GM12878 (cell line): Measurements from ENCODE around the gene TRIM6. TPM values are rescaled to one million over a fixed set of nuclear protein-coding genes. Genes with fewer than 3 reads are reported as not detected.

Experiments
- ATAC-seq: fragments of 200-7000 bp; cut with Tn5 transposase; 3 replicates; pipeline ENCODE4 v1.9.1; 2020; ENCODE audit warnings: mild to moderate bottlenecking, moderate library complexity
- BruUV-seq: library from RNA; stranded (reverse); fragments of 400-500 nt; replicated peaks from 2 replicates; lab custom pipeline; 2021; lab: Mats Ljungman, UMichigan
- CTCF ChIA-PET: fragments of 300-600 bp; sonication (Branson Sonifier 250); formaldehyde crosslinking; extraction: SDS; loops from one replicate; lab custom pipeline; 2021; ENCODE audit warnings: inconsistent platforms; lab: Yijun Ruan, JAX
- POLR2A ChIA-PET: fragments of 350-600 bp; formaldehyde crosslinking; extraction: SDS; loops from one replicate; lab custom pipeline; 2021; ENCODE audit warnings: inconsistent platforms; lab: Charles Lee
- RAD21 ChIA-PET: fragments of 300-600 bp; sonication (Branson Sonifier 250); formaldehyde crosslinking; loops from one replicate; lab custom pipeline; 2023; ENCODE audit warnings: antibody characterized with exemption; ENCODE audit not compliant: unreplicated experiment; lab: Charles Lee
- SMC1A ChIA-PET: fragments of 300-600 bp; sonication (Branson Sonifier 250); formaldehyde crosslinking; loops from one replicate; lab custom pipeline; 2023; ENCODE audit not compliant: unreplicated experiment, uncharacterized antibody; lab: Charles Lee
- DNase-seq: peaks from one replicate; pipeline ENCODE4 v3.0.0-alpha.2; 2011; ENCODE audit warnings: low read depth, low spot score
- FAIRE-seq: peaks from 3 replicates; lab custom pipeline; 2011; peaks lifted over from hg19 to GRCh38; lab: Jason Lieb, UNC
- H2AFZ ChIP-seq: 2 replicates; pipeline ENCODE4 v1.6.0; 2011; ENCODE audit warnings: low read depth, low read length, control low read depth; ENCODE audit not compliant: control insufficient read depth
- H3K27ac ChIP-seq: 2 replicates; pipeline ENCODE4 v1.5.1; 2011; ENCODE audit warnings: control low read depth; ENCODE audit not compliant: control insufficient read depth, insufficient read depth
- H3K27me3 ChIP-seq, 2 experiments: replicated peaks in 1 of 2; 2 replicates each; pipeline versions ENCODE4 v1.6.0 to v1.6.1; 2011; ENCODE audit warnings: low read length in 1 of 2; ENCODE audit not compliant: control insufficient read depth in 2 of 2, insufficient read depth in 2 of 2
- H3K36me3 ChIP-seq, 2 experiments: 2 replicates each; pipeline ENCODE4 v1.5.1; 2011; ENCODE audit warnings: low read length in 1 of 2; ENCODE audit not compliant: control insufficient read depth in 2 of 2, insufficient read depth in 2 of 2
- H3K4me1 ChIP-seq: 2 replicates; pipeline ENCODE4 v1.6.1; 2011; ENCODE audit warnings: mild to moderate bottlenecking, low read length, moderate library complexity, mixed read lengths; ENCODE audit not compliant: control insufficient read depth, insufficient read depth
- H3K4me2 ChIP-seq: 2 replicates; pipeline ENCODE4 v1.6.0; 2011; ENCODE audit warnings: control low read depth; ENCODE audit not compliant: control insufficient read depth, insufficient read depth
- H3K4me3 ChIP-seq: fragments of 200-600 bp; sonication (generic); 2 replicates; pipeline ENCODE4 v1.5.1; 2016
- H3K79me2 ChIP-seq: 2 replicates; pipeline ENCODE4 v1.6.0; 2011; ENCODE audit warnings: low read length; ENCODE audit not compliant: control insufficient read depth, insufficient read depth
- H3K9ac ChIP-seq: 2 replicates; pipeline ENCODE4 v1.8.0; 2011; ENCODE audit warnings: low read length, control low read depth, mixed read lengths; ENCODE audit not compliant: control insufficient read depth, insufficient read depth
- H3K9me3 ChIP-seq: replicated peaks from 3 replicates; pipeline ENCODE4 v1.5.1; 2011; ENCODE audit warnings: mild to moderate bottlenecking, low read length; ENCODE audit not compliant: control insufficient read depth, insufficient read depth
- H4K20me1 ChIP-seq: 2 replicates; pipeline ENCODE4 v1.6.0; 2011; ENCODE audit not compliant: control insufficient read depth, insufficient read depth
- BACH1 ChIP-seq: fragments of 450-650 bp; IDR thresholded peaks from 2 replicates; pipeline ENCODE4 v1.6.1; 2017; ENCODE audit warnings: mild to moderate bottlenecking, borderline replicate concordance
- E2F4 ChIP-seq: IDR thresholded peaks from 2 replicates; pipeline ENCODE4 v1.6.1; 2012; ENCODE audit warnings: low read depth, low read length, improper control_type of control experiment
- HDGF ChIP-seq: fragments of 450-650 bp; IDR thresholded peaks from 2 replicates; pipeline ENCODE4 v1.6.1; 2016; ENCODE audit warnings: antibody characterized with exemption
- IRF3 ChIP-seq: fragments of 450-650 bp; IDR thresholded peaks from 2 replicates; pipeline ENCODE4 v1.6.1; 2014; ENCODE audit warnings: mild to moderate bottlenecking
- PML ChIP-seq: IDR thresholded peaks from 2 replicates; pipeline ENCODE4 v1.6.1; 2012; ENCODE audit warnings: low read length, inconsistent platforms
- RFX5 ChIP-seq: IDR thresholded peaks from 2 replicates; pipeline ENCODE4 v1.6.1; 2011; ENCODE audit warnings: low read depth, low read length, improper control_type of control experiment
- SMAD1 ChIP-seq: fragments of 450-650 bp; IDR thresholded peaks from 2 replicates; pipeline ENCODE4 v1.6.1; 2018; ENCODE audit warnings: mild to moderate bottlenecking, low read depth; ENCODE audit not compliant: partially characterized antibody
- SREBF1 ChIP-seq: IDR thresholded peaks from 2 replicates; pipeline ENCODE4 v1.6.1; 2012; ENCODE audit warnings: mild to moderate bottlenecking, low read length
- TAF1 ChIP-seq: IDR thresholded peaks from 2 replicates; pipeline ENCODE4 v1.6.1; 2011; ENCODE audit warnings: mild to moderate bottlenecking, low read depth, low read length, borderline replicate concordance
- ZBTB11 ChIP-seq: fragments of 450-650 bp; formaldehyde crosslinking; IDR thresholded peaks from 2 replicates; pipeline ENCODE4 v1.5.0; 2022; ENCODE audit warnings: mild to moderate bottlenecking, missing genetic modification characterization
- ZBTB4 ChIP-seq: fragments of 450-650 bp; formaldehyde crosslinking; IDR thresholded peaks from 2 replicates; pipeline ENCODE4 v1.4.0; 2022; ENCODE audit warnings: mild to moderate bottlenecking, moderate library complexity
- ZNF622 ChIP-seq: fragments of 450-650 bp; IDR thresholded peaks from 2 replicates; pipeline ENCODE4 v1.6.1; 2017; ENCODE audit warnings: mild to moderate bottlenecking, inconsistent platforms
- WGBS: methylation state at CpG from one replicate; pipeline ENCODE4 v1.1.6; 2016; ENCODE audit warnings: low lambda C conversion rate; ENCODE audit not compliant: insufficient replicate concordance, insufficient coverage; ENCODE audit errors: missing lambda C conversion rate; 5-methylcytosine and 5-hydroxymethylcytosine counted together
- in situ Hi-C: fragments of 300-500 bp; cut with MboI; formaldehyde crosslinking; loops from 9 replicates; pipeline ENCODE4 v1.14.3; 2018; ENCODE audit warnings: mixed read lengths
- intact Hi-C: fragments of 100-400 bp; cut with micrococcal nuclease; formaldehyde crosslinking; loops from one replicate; pipeline ENCODE4 v1.14.2; 2022; ENCODE audit not compliant: unreplicated experiment
- polyA plus RNA-seq, 11 experiments: library from polyadenylated mRNA; depleted of rRNA in 4 of 11; unstranded in 6 of 11; stranded (reverse) in 5 of 11; fragments of >200 nt; fragmentation: Nextera tagmentation in 4 of 11; fragmentation: Illumina TruSeq in 1 of 11; extraction: Ambion mirVana in 4 of 11; extraction: Trizol in 1 of 11; gene quantifications; 1 replicate in 1 of 11; 2 replicates in 10 of 11; pipeline versions ENCODE4 v1.2.1 to v1.2.3, GENCODE V29; 2011 to 2016; ENCODE audit warnings: inconsistent platforms in 2 of 11, missing spikeins in 2 of 11, low read depth in 1 of 11
- total RNA-seq, 4 experiments: library from RNA; depleted of rRNA in 3 of 4; stranded (reverse); fragments of >200 nt in 3 of 4; fragmentation: Illumina TruSeq in 1 of 4; extraction: Trizol in 1 of 4; gene quantifications; 2 replicates each; pipeline versions ENCODE4 v1.2.1 to v1.2.3, GENCODE V29; 2013 to 2021

Gene TRIM6
- total and polyA plus RNA-seq, 10 of the 15 experiments (the other 5 are each of a cell fraction or from before 2014, with no cell fraction given) = 1.4 to 6.8 (median 4.2) TPM

- CTCF ChIA-PET = interaction anchor here (1.3 kb wide), 1 partner anchor 10 kb away, joined by 5 read pairs; no protein-coding TSS in a partner anchor
Observed at GRCh38 chr11:5646139-5646538, 49.7 kb downstream of the TRIM6 start.

More at GRCh38 chr11:5646139-5646538, 49.7 kb downstream of the TRIM6 start:
- Histone ChIP-seq H3K36me3 (peaks cover 0 to 5% of the 10 kb centered on the region in 2 experiments; a peak in 2 of 4 replicates), H3K9ac (no peak overlapping the region), H3K4me3 (no peak overlapping the region)
- FAIRE-seq = no peak
- no peak for TF ChIP-seq IRF3
- no peak for TF ChIP-seq PML
- TF ChIP-seq ZBTB4 = no peak
- TF ChIP-seq ZBTB11 (CRISPR knock-in tag) = no peak
- no peak for TF ChIP-seq SMAD1
- TF ChIP-seq HDGF = no peak
- TF ChIP-seq E2F4 = no peak
- no peak for TF ChIP-seq ZNF622
- no peak for TF ChIP-seq SREBF1
- no peak for TF ChIP-seq RFX5
- no peak for TF ChIP-seq BACH1
- no peak for TF ChIP-seq TAF1
- TF ChIP-seq, all 136 proteins: peak for 0
- no peaks in the 10 kb centered on the region for H4K20me1 ChIP-seq
- DNase-seq (no peak), ATAC-seq (no peak)
- H3K9me3 ChIP-seq = no peaks in the 10 kb centered on the region
- no peaks in the 10 kb centered on the region for H3K4me1 ChIP-seq
- no peak overlapping the region for H3K27ac ChIP-seq
- intact Hi-C loops (no loop called here), in situ Hi-C loops (no loop called here)
- ChIA-PET RAD21 (interaction anchor here (0.7 kb wide), 1 partner anchor 43 kb away, joined by 3 read pairs; no protein-coding TSS in a partner anchor), POLR2A (interaction anchor here (1.2 kb wide), 1 partner anchor 16 kb away, joined by 3 read pairs; no protein-coding TSS in a partner anchor), SMC1A (interaction anchor here (1.0 to 1.2 kb wide), 4 partner anchors 10 to 89 kb away, joined by 3 read pairs; partner anchors contain the start of gene TRIM5)
- no peak overlapping the region for H2AFZ ChIP-seq
- no peaks in the 10 kb centered on the region for H3K27me3 ChIP-seq
- no peak overlapping the region for H3K4me2 ChIP-seq
- BruUV-seq = no TSS peak
- WGBS = 96% methylated on average over 3 of the region's 3 CpGs
- H3K79me2 ChIP-seq = no peaks in the 10 kb centered on the region
